Fibroblast of peridontal ligament (primary cell): ENCODE data around the gene FARSB.
A peak's percentile ranks its signal among the peaks of the same experiment; 100 is the strongest.
"Not testable (repeated sequence)": the region's sequence is repeated elsewhere in the genome, so short reads cannot be mapped to it uniquely, and the experiment has no call there.

Experiments used
- DNase-seq: peaks from one replicate; pipeline ENCODE4 v3.0.0-alpha.2; 2010; ENCODE audit errors: extremely low read depth

Gene FARSB

GRCh38 chr2:222655787-222656525, at the start of gene FARSB:
Gene FARSB (minus strand): TSS chr2:222656092. CDS start chr2:222656073, 19 bp downstream.
- peak; percentile 95 for DNase-seq

GRCh38 chr2:222703886-222704285, 48.0 kb upstream of the FARSB start:
- DNase-seq: peak; percentile 88

- no peak for DNase-seq
Measured at GRCh38 chr2:222703091-222703490, 47.2 kb upstream of the FARSB start.

GRCh38 chr2:222701721-222702131, 45.8 kb upstream of the FARSB start:
- no peak for DNase-seq

- DNase-seq: no peak
Measured at GRCh38 chr2:222701233-222701632, 45.3 kb upstream of the FARSB start.

- DNase-seq: no peak
Measured at GRCh38 chr2:222698276-222698675, 42.4 kb upstream of the FARSB start.

- peak; percentile 38 for DNase-seq
Measured at GRCh38 chr2:222693837-222694236, 37.9 kb upstream of the FARSB start.

- not testable (repeated sequence) for DNase-seq
Measured at GRCh38 chr2:222693413-222693812, 37.5 kb upstream of the FARSB start.

GRCh38 chr2:222690564-222691200, 34.8 kb upstream of the FARSB start:
- DNase-seq: peak; percentile 82

- DNase-seq: no peak
Measured at GRCh38 chr2:222689322-222689721, 33.4 kb upstream of the FARSB start.

- DNase-seq: peak; percentile 85
Measured at GRCh38 chr2:222688917-222689316, 33.0 kb upstream of the FARSB start.

- no peak for DNase-seq
Measured at GRCh38 chr2:222686086-222686750, 30.3 kb upstream of the FARSB start.

- peak; percentile 25 for DNase-seq
Measured at GRCh38 chr2:222683805-222684204, 27.9 kb upstream of the FARSB start.

GRCh38 chr2:222677981-222678380, 22.1 kb upstream of the FARSB start:
- no peak for DNase-seq

- DNase-seq: no peak
Measured at GRCh38 chr2:222673883-222674282, 18.0 kb upstream of the FARSB start.

- no peak for DNase-seq
Measured at GRCh38 chr2:222673273-222673672, 17.4 kb upstream of the FARSB start.

- no peak for DNase-seq
Measured at GRCh38 chr2:222672068-222672401, 16.1 kb upstream of the FARSB start.

- no peak for DNase-seq
Measured at GRCh38 chr2:222671259-222672067, 15.6 kb upstream of the FARSB start, which contains the start of gene MOGAT1. Gene MOGAT1 (plus strand): TSS chr2:222671658. CDS start chr2:222671786, 128 bp downstream.

GRCh38 chr2:222670191-222671038, 14.5 kb upstream of the FARSB start:
- DNase-seq: no peak

- no peak for DNase-seq
Measured at GRCh38 chr2:222669353-222669752, 13.5 kb upstream of the FARSB start.
